Chondrocyte (in vitro differentiated cells): ENCODE results near the gene NAV3. TPM values are rescaled to one million over a fixed set of nuclear protein-coding genes. Genes with fewer than 3 reads are reported as not detected.

Experiments used
- DNase-seq: peaks from one replicate; pipeline ENCODE4 v3.0.0; 2021; ENCODE audit warnings: mixed read lengths, low spot score
- H3K27ac Mint-ChIP-seq: one replicate; pipeline ENCODE4 v1.8.0; 2021; ENCODE audit warnings: mild to moderate bottlenecking, moderate library complexity, mixed read lengths; ENCODE audit not compliant: unreplicated experiment
- H3K27me3 Mint-ChIP-seq: 2 replicates; pipeline ENCODE4 v1.8.0; 2021; ENCODE audit warnings: low read depth, mixed read lengths
- H3K36me3 Mint-ChIP-seq: 2 replicates; pipeline ENCODE4 v1.8.0; 2021; ENCODE audit warnings: low read depth, mixed read lengths
- H3K4me1 Mint-ChIP-seq: 2 replicates; pipeline ENCODE4 v1.8.0; 2021; ENCODE audit warnings: low read depth, mild to moderate bottlenecking, mixed read lengths
- H3K4me3 Mint-ChIP-seq: one replicate; pipeline ENCODE4 v1.8.0; 2021; ENCODE audit warnings: mild to moderate bottlenecking, moderate library complexity, mixed read lengths; ENCODE audit not compliant: unreplicated experiment
- H3K9me3 Mint-ChIP-seq: 2 replicates; pipeline ENCODE4 v1.8.0; 2021; ENCODE audit warnings: low read depth, mixed read lengths
- CTCF ChIP-seq: fragments of 200-600 bp; sonication (generic); IDR thresholded peaks from 2 replicates; pipeline ENCODE4 v1.5.0; 2021; ENCODE audit warnings: antibody characterized with exemption, mild to moderate bottlenecking, moderate library complexity
- total RNA-seq: library from RNA; stranded (reverse); gene quantifications from 3 replicates; pipeline ENCODE4 v1.2.1, GENCODE V29; 2021

The NAV3 gene
- total RNA-seq, 1 donor from 2014 or later = 29.9 TPM

GRCh38 chr12:78149459-78149858, 318.8 kb downstream of the NAV3 start:
- H3K27me3 Mint-ChIP-seq = no peaks in the 10 kb centered on the region
- no peaks in the 10 kb centered on the region for H3K9me3 Mint-ChIP-seq
- peaks cover 1% of the 10 kb centered on the region for H3K36me3 Mint-ChIP-seq
- H3K27ac Mint-ChIP-seq = peak overlapping the region; percentile 49
- peaks cover 11% of the 10 kb centered on the region for H3K4me1 Mint-ChIP-seq
- TF ChIP-seq CTCF = no peak
- DNase-seq = no peak
- no peak overlapping the region for H3K4me3 Mint-ChIP-seq

DNA sequence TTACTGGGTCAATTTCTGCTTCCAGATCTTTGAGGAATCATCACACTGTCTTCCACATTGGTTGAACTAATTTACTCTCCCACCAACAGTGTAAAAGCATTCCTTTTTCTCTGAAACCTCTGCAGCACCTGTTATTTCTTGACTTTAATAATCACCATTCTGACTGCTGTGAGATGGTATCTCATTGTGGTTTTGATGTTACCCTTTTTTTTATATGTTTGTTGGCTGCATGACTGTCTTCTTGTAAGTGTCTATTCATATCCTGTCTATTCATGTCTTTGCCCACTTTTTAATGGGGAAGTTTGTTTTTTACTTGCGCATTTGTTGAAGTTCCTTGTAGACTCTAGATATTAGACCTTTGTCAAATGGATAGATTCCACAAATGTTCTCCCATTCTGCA, 324.9 kb downstream of the NAV3 start:
- H3K27me3 Mint-ChIP-seq = no peaks in the 10 kb centered on the region
- no peaks in the 10 kb centered on the region for H3K9me3 Mint-ChIP-seq
- no peak overlapping the region for H3K4me3 Mint-ChIP-seq
- DNase-seq = no peak
- H3K27ac Mint-ChIP-seq = no peak overlapping the region
- H3K36me3 Mint-ChIP-seq = peaks cover 6% of the 10 kb centered on the region
- no peak for TF ChIP-seq CTCF
- peaks cover 9% of the 10 kb centered on the region for H3K4me1 Mint-ChIP-seq

DNA sequence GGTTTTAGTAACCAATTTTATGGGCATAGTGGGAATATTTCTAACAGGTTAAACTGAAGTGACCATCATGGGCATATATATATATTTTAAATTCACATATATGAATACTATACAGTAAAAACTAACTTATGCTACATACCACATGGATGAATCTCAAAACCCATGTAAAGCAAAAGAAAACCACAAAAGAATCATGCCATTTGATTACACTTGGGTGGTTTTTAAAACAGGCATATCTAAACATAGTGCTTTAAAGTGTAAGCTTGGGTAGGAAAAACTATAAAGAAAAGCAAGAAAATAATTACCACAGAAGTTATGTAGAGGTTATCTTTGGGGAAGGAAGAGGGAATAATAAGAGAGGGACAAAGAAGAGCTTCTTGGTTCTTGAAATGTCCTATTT, 326.1 kb downstream of the NAV3 start:
- no peak overlapping the region for H3K27ac Mint-ChIP-seq
- H3K36me3 Mint-ChIP-seq = peaks cover 4% of the 10 kb centered on the region
- H3K4me1 Mint-ChIP-seq = peaks cover 9% of the 10 kb centered on the region
- no peak for DNase-seq
- no peaks in the 10 kb centered on the region for H3K27me3 Mint-ChIP-seq
- H3K4me3 Mint-ChIP-seq = no peak overlapping the region
- no peak for TF ChIP-seq CTCF
- no peaks in the 10 kb centered on the region for H3K9me3 Mint-ChIP-seq

DNA sequence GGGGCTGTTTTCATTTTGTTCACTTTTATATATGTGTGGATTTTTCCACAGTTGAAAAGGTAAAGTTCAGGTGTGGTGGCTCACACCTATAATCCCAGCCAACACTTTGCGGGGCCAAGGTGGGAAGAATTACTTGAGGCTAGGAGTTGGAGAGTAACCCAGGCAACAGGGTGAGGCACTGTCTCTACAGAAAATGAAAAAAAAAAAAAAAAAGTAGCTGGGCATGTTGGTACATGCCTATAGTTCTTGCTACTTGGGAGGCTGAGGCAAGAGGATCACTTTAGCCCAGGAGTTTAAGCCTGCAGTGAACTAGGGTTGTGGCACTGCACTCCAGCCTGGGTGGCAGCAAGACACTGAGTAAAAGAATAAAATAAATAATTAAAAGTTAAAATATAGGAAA, 326.5 kb downstream of the NAV3 start:
- DNase-seq = no peak
- no peak for TF ChIP-seq CTCF
- no peaks in the 10 kb centered on the region for H3K27me3 Mint-ChIP-seq
- H3K36me3 Mint-ChIP-seq = peaks cover 4% of the 10 kb centered on the region
- H3K4me1 Mint-ChIP-seq = peaks cover 9% of the 10 kb centered on the region
- no peaks in the 10 kb centered on the region for H3K9me3 Mint-ChIP-seq
- no peak overlapping the region for H3K27ac Mint-ChIP-seq
- no peak overlapping the region for H3K4me3 Mint-ChIP-seq

GRCh38 chr12:78164154-78164553, 333.5 kb downstream of the NAV3 start:
- no peaks in the 10 kb centered on the region for H3K9me3 Mint-ChIP-seq
- peaks cover 2% of the 10 kb centered on the region for H3K36me3 Mint-ChIP-seq
- no peak for TF ChIP-seq CTCF
- H3K4me1 Mint-ChIP-seq = no peaks in the 10 kb centered on the region
- no peak for DNase-seq
- H3K4me3 Mint-ChIP-seq = no peak overlapping the region
- H3K27ac Mint-ChIP-seq = no peak overlapping the region
- no peaks in the 10 kb centered on the region for H3K27me3 Mint-ChIP-seq
